Peyer's patch (tissue), 4 donors: ENCODE measurements around the gene EEFSEC. TPM values are rescaled to one million over a fixed set of nuclear protein-coding genes. Genes with fewer than 3 reads are reported as not detected.

Experiments
- DNase-seq, 3 donors: peaks; one replicate each; pipeline ENCODE4 v3.0.0-alpha.2; 2017 to 2019
- H3K27ac ChIP-seq, 4 donors: fragments of 200-600 bp; sonication (generic); one replicate each; pipeline ENCODE4 v1.5.1; 2016 to 2019
- H3K27me3 ChIP-seq, 2 donors: fragments of 200-600 bp; sonication (generic); one replicate each; pipeline ENCODE4 v1.5.1; 2019
- H3K36me3 ChIP-seq, 3 donors: fragments of 200-600 bp; sonication (generic); one replicate each; pipeline ENCODE4 v1.5.1; 2016 to 2019
- H3K4me1 ChIP-seq, 4 donors: fragments of 200-600 bp; sonication (generic); one replicate each; pipeline ENCODE4 v1.5.1; 2016 to 2019
- H3K4me3 ChIP-seq, 4 donors: fragments of 200-600 bp; sonication (generic); 1 replicate in 3 of 4; 2 replicates in 1 of 4; pipeline ENCODE4 v1.5.1; 2016 to 2019; ENCODE audit warnings: mild to moderate bottlenecking in 1 of 4
- H3K9me3 ChIP-seq, 4 donors: fragments of 200-600 bp; sonication (generic); one replicate each; pipeline ENCODE4 v1.5.1; 2016 to 2019; ENCODE audit warnings: mild to moderate bottlenecking in 1 of 4
- POLR2A ChIP-seq, 2 donors: fragments of 450-650 bp; IDR thresholded peaks; one replicate each; pipeline ENCODE4 v1.5.1; 2017; ENCODE audit warnings: antibody characterized with exemption in 2 of 2, mild to moderate bottlenecking in 2 of 2, moderate library complexity in 2 of 2
- total RNA-seq, 4 donors: library from RNA; depleted of rRNA; stranded (reverse); fragments of >200 nt; gene quantifications; one replicate each; pipeline ENCODE4 v1.1.0, GENCODE V29; 2016
- TF ChIP-seq, protein P1 (sequence below), 6 experiments: fragments of 450-650 bp in 4 of 6; fragments of 200-600 bp in 2 of 6; sonication (generic) in 1 of 6; IDR thresholded peaks; one replicate each; pipeline ENCODE4 v1.5.1; 2017 to 2019; ENCODE audit warnings: antibody characterized with exemption in 6 of 6, mild to moderate bottlenecking in 3 of 6, moderate library complexity in 1 of 6

Gene EEFSEC
- total RNA-seq, 4 donors from 2014 or later, result 11.7 to 50.3 (median 19.6) TPM

DNA sequence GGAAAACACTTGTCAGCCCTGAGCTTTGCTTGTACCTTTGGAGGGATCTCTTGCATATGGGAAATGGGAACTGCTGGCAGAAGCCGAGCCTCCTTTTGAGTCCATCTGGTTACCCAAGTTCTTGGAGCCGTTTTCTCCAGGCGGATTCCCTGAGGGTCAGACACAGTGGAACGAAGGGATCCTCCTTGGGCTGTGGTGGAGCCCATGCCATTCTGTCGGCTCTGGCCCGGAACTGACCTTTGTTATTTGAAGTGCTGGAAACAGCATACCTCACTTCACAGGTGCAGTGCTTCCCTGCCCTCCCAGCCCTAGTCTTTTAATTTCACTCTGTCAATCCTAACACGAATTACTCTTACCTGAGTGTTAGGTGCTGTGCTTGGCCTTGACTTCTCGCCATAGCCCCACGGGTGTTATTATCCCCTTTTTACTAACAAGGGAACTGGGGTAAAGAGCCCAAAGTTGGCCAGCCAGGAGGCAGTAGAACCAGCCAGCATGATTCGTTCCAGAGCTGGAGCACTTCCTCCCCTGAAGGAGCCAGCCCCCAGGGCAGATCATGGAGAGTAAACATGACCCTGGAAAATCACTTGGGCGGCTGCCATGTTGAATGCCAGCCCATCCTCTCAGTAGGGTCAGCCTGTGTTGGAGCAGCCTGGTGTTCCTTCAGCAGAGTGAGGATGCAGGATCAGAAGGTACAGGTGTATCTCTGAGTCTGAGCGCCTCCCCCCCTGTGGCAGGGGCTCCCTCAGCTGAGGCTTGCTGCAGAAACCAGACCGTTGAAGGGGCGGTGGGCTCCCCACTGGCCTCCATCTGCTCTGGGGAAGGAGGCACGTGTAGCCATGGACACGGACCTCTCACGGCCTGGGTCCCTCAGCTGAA, 170.2 kb downstream of the EEFSEC start:
- H3K4me1 ChIP-seq, result peaks cover 0 to 14% (median 0%) of the 10 kb centered on the region in 4 donors
- H3K27me3 ChIP-seq, result no peaks in the 10 kb centered on the region
- H3K9me3 ChIP-seq, result no peaks in the 10 kb centered on the region
- no peak overlapping the region for H3K4me3 ChIP-seq
- H3K27ac ChIP-seq, result no peak overlapping the region
- DNase-seq, result peak in 1 of 3 donors; percentile 45
- peaks cover 0 to 7% (median 0%) of the 10 kb centered on the region in 3 donors for H3K36me3 ChIP-seq
- no peak for TF ChIP-seq POLR2A (IDR thresholded peaks at IDR 0.05)
- TF ChIP-seq, protein P1, sequence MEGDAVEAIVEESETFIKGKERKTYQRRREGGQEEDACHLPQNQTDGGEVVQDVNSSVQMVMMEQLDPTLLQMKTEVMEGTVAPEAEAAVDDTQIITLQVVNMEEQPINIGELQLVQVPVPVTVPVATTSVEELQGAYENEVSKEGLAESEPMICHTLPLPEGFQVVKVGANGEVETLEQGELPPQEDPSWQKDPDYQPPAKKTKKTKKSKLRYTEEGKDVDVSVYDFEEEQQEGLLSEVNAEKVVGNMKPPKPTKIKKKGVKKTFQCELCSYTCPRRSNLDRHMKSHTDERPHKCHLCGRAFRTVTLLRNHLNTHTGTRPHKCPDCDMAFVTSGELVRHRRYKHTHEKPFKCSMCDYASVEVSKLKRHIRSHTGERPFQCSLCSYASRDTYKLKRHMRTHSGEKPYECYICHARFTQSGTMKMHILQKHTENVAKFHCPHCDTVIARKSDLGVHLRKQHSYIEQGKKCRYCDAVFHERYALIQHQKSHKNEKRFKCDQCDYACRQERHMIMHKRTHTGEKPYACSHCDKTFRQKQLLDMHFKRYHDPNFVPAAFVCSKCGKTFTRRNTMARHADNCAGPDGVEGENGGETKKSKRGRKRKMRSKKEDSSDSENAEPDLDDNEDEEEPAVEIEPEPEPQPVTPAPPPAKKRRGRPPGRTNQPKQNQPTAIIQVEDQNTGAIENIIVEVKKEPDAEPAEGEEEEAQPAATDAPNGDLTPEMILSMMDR (IDR thresholded peaks at IDR 0.05), result no peak

DNA sequence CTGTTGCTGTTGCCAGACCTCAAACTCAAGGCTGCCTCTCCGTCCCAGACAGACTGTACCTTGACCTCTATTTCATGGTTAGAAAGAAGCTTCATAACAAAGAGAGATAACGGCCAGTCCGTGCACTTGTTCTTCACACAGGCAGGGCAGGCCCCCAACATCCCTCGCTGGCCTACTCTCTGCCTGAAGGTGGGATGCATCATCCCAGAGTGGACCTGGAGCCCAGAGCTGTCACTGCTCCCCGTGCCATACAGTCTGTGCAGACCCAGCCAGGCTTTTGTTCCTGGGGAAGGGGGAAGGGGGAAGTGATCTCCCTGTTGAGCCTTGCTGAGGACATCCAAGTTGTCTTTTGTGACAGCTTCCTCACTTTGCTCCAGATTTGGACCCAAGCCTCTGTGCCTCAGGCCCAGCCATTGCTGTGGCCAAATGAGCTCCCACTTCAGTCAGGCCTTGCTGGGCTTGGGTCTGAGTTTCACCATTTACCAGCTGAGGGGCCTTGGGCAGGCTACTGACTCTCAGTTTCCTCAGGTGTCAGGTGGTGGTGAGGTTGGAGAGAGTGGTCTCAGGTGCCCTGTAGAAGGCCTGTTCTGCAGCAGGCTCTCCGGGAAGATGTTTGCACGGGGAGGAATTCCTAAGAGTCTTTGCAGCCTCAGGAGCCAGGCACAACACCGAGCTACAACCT, 171.8 kb downstream of the EEFSEC start:
- Histone ChIP-seq H3K9me3 (no peaks in the 10 kb centered on the region), H3K27ac (no peak overlapping the region), H3K27me3 (no peaks in the 10 kb centered on the region), H3K36me3 (peaks cover 0 to under 1% (median 0%) of the 10 kb centered on the region in 3 donors), H3K4me3 (no peak overlapping the region), H3K4me1 (peaks cover 0 to 14% (median 0%) of the 10 kb centered on the region in 4 donors)
- DNase-seq, result peak in 1 of 3 donors; percentile 38
- TF ChIP-seq POLR2A (IDR thresholded peaks at IDR 0.05), result no peak
- TF ChIP-seq, protein P1 (IDR thresholded peaks at IDR 0.05), result no peak

DNA sequence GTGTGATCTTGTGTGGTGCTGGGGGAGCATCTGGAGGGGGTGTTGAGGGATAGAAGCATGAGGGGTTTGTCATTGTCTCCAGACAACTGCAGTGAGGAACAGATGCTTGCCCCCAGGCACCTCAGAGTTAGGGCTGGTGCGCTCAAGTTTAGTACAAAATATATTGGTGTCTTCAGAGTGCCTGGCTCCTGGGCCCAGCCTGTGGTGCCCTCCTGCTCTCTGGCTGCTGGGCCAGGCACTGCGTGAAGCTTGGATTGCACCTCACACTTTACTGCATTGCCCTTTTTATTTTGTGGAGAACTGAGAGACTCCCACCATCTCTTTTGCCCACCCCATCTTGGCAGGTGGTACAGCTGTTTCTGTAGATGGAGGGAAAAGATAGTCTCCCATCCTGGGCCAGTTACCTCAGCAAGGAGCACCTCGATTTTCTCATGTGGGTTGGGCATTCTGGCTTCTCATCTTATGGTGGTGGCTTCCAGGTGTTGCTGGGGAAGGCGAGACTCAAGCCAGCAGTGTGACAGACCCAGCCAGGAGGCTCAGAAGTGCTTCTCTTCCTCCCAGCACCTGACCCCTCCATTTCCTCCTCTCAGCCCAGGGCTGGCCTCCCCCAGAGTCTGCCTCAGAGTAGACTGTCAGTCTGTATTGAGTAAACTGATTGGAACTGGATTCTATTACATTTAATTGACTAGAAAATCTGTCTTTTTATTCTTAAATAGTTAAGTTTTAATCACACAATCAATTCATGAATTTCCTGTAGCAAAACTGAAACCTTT, 173.0 kb downstream of the EEFSEC start:
- Histone ChIP-seq H3K4me1 (peaks cover 0 to 14% (median 0%) of the 10 kb centered on the region in 4 donors), H3K36me3 (no peaks in the 10 kb centered on the region), H3K27ac (no peak overlapping the region), H3K27me3 (no peaks in the 10 kb centered on the region), H3K4me3 (no peak overlapping the region), H3K9me3 (no peaks in the 10 kb centered on the region)
- TF ChIP-seq POLR2A (IDR thresholded peaks at IDR 0.05), result no peak
- TF ChIP-seq, protein P1 (IDR thresholded peaks at IDR 0.05), result no peak
- DNase-seq, result no peak

DNA sequence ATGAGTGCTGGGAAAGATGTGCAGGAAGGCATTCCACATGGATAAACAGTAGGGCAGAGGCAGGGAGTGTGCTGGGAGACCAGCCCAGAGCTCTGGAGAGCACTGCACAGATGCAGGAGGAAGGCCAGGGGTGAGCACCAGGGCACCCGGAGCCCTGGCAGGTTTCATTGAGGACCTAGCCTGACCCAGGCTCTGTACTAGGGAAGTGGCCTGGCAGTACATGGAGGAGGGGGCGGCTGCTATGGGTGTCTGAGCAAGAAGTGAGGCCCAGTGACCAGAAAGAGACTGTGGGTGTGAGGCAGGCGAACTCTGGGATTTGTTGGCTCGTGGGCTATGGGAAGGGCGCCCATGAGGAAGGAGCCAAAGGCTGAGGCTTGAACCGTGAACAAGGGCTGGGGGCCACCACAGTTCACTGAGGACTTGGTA, 174.3 kb downstream of the EEFSEC start:
- Histone ChIP-seq H3K9me3 (no peaks in the 10 kb centered on the region), H3K4me3 (no peak overlapping the region), H3K27ac (no peak overlapping the region), H3K4me1 (peaks cover 0 to 14% (median 0%) of the 10 kb centered on the region in 4 donors), H3K36me3 (no peaks in the 10 kb centered on the region), H3K27me3 (no peaks in the 10 kb centered on the region)
- no peak for TF ChIP-seq POLR2A (IDR thresholded peaks at IDR 0.05)
- TF ChIP-seq, protein P1 (IDR thresholded peaks at IDR 0.05), result no peak
- no peak for DNase-seq
